ENCODE results near the gene TCF21. TPM values are rescaled to one million over a fixed set of nuclear protein-coding genes. Genes with fewer than 3 reads are reported as not detected.

Gene TCF21
- total RNA-seq, 1 experiment from 2014 or later = not detected

GRCh38 chr6:133871131-133871530, 17.8 kb upstream of the TCF21 start:
- no peaks in the 10 kb centered on the region for H3K36me3 ChIP-seq (ENCODE audit: insufficient read depth, low read length, poor library complexity, severe bottlenecking)
- no peak overlapping the region for H3K4me3 ChIP-seq (ENCODE audit: low read depth, low read length, poor library complexity, severe bottlenecking)
- H3K27ac ChIP-seq (ENCODE audit: low read depth, low read length, poor library complexity, severe bottlenecking) = no peak overlapping the region
- no peak for DNase-seq (ENCODE audit: low spot score)
- CTCF ChIA-PET = no interaction called here
- no peaks in the 10 kb centered on the region for H3K4me1 ChIP-seq (ENCODE audit: insufficient read depth, low read length, poor library complexity, severe bottlenecking)
- no TSS peak for BruUV-seq (replicated peaks)
- no peaks in the 10 kb centered on the region for H3K9me3 ChIP-seq (ENCODE audit: low read depth, low read length, poor library complexity, severe bottlenecking)
- TF ChIP-seq CTCF (conservative IDR thresholded peaks at IDR 0.05; ENCODE audit: low read depth, low read length) = no peak
- intact Hi-C loops (cut with micrococcal nuclease; ENCODE audit: unreplicated experiment) = no loop called here
- POLR2A ChIA-PET (ENCODE audit: low non-redundant PET) = no interaction called here
- H3K27me3 ChIP-seq (replicated peaks; ENCODE audit: insufficient read depth, low read depth, low read length, poor library complexity) = peaks cover 70% of the 10 kb centered on the region

- DNase-seq (ENCODE audit: low spot score) = no peak
- intact Hi-C loops (cut with micrococcal nuclease; ENCODE audit: unreplicated experiment) = no loop called here
- BruUV-seq (replicated peaks) = no TSS peak
- POLR2A ChIA-PET (ENCODE audit: low non-redundant PET) = no interaction called here
- H3K4me3 ChIP-seq (ENCODE audit: low read depth, low read length, poor library complexity, severe bottlenecking) = no peak overlapping the region
- no peaks in the 10 kb centered on the region for H3K36me3 ChIP-seq (ENCODE audit: insufficient read depth, low read length, poor library complexity, severe bottlenecking)
- no peaks in the 10 kb centered on the region for H3K9me3 ChIP-seq (ENCODE audit: low read depth, low read length, poor library complexity, severe bottlenecking)
- TF ChIP-seq CTCF (conservative IDR thresholded peaks at IDR 0.05; ENCODE audit: low read depth, low read length) (no peak), EZH2 (IDR thresholded peaks at IDR 0.05; ENCODE audit: borderline replicate concordance, low read depth, low read length, poor library complexity, severe bottlenecking) (no peak)
- CTCF ChIA-PET = no interaction called here
- no peak overlapping the region for H3K27ac ChIP-seq (ENCODE audit: low read depth, low read length, poor library complexity, severe bottlenecking)
- peaks cover 84% of the 10 kb centered on the region for H3K27me3 ChIP-seq (replicated peaks; ENCODE audit: insufficient read depth, low read depth, low read length, poor library complexity)
- H3K4me1 ChIP-seq (ENCODE audit: insufficient read depth, low read length, poor library complexity, severe bottlenecking) = no peaks in the 10 kb centered on the region
These were observed 15.4 kb upstream of the TCF21 start for GRCh38 chr6:133873538-133873937.

- H3K27me3 ChIP-seq (replicated peaks; ENCODE audit: insufficient read depth, low read depth, low read length, poor library complexity) = peaks cover 95% of the 10 kb centered on the region
- TF ChIP-seq CTCF (conservative IDR thresholded peaks at IDR 0.05; ENCODE audit: low read depth, low read length) = no peak
- TF ChIP-seq EZH2 (IDR thresholded peaks at IDR 0.05; ENCODE audit: borderline replicate concordance, low read depth, low read length, poor library complexity, severe bottlenecking) = no peak
- CTCF ChIA-PET = interaction anchor here (0.6 kb wide), 1 partner anchor 315 kb away, joined by 5 read pairs; no protein-coding TSS in a partner anchor
- no peak for DNase-seq (ENCODE audit: low spot score)
- POLR2A ChIA-PET (ENCODE audit: low non-redundant PET) = no interaction called here
- no TSS peak for BruUV-seq (replicated peaks)
- H3K36me3 ChIP-seq (ENCODE audit: insufficient read depth, low read length, poor library complexity, severe bottlenecking) = no peaks in the 10 kb centered on the region
- no peak overlapping the region for H3K4me3 ChIP-seq (ENCODE audit: low read depth, low read length, poor library complexity, severe bottlenecking)
- no peaks in the 10 kb centered on the region for H3K4me1 ChIP-seq (ENCODE audit: insufficient read depth, low read length, poor library complexity, severe bottlenecking)
- intact Hi-C loops (cut with micrococcal nuclease; ENCODE audit: unreplicated experiment) = no loop called here
- H3K27ac ChIP-seq (ENCODE audit: low read depth, low read length, poor library complexity, severe bottlenecking) = no peak overlapping the region
- H3K9me3 ChIP-seq (ENCODE audit: low read depth, low read length, poor library complexity, severe bottlenecking) = no peaks in the 10 kb centered on the region
These were observed 11.8 kb upstream of the TCF21 start for GRCh38 chr6:133877116-133877515.

All from A673 (cell line).